ENCODE measurements around the gene SELPLG. TPM values are rescaled to one million over a fixed set of nuclear protein-coding genes. Genes with fewer than 3 reads are reported as not detected.

The SELPLG gene, protein sequence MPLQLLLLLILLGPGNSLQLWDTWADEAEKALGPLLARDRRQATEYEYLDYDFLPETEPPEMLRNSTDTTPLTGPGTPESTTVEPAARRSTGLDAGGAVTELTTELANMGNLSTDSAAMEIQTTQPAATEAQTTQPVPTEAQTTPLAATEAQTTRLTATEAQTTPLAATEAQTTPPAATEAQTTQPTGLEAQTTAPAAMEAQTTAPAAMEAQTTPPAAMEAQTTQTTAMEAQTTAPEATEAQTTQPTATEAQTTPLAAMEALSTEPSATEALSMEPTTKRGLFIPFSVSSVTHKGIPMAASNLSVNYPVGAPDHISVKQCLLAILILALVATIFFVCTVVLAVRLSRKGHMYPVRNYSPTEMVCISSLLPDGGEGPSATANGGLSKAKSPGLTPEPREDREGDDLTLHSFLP
- 1 to 10 TPM; 2.1 to 6.0 (median 2.8) TPM for total RNA-seq

DNA sequence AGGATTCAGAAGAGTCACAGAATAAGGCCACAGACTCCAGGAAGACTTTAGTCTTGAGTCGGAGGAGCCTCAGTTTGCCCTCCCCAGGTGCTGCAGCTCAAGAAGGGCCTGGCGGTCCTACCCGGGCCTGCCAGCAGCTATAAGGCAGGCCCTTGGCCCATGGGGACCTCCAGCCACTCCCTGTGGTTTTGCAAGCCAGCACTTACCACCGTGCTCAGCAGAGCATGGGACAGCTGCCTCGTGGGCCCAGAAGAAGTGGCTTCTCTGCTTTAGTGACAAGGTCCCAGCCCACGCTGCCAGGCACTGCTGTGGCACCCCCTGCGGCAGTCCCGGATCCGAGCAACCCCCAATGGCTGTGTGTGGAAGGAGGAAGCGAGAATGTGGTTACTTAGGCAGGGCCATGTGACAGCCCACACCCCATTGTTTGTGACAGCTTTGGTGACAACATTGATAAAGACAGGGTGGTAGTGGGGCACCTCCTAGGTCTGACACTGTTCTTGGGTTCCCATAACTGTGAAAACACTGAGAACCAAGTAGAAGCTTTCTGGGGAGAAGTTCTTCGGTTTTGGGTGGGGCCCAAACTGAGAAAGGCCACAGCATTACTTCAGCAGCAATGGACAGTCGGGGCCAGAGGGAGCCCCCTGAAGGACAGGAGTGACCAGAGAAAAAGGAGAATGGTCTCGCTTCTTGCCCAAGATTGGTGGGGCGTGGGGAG, at the start of gene SELPLG:
Gene SELPLG (minus strand): TSS at position 361 of the 715 bp plus-strand sequence. CDS start 9,587 bp downstream, outside the sequence.
- no peaks in the 10 kb centered on the region for H3K36me3 ChIP-seq
- 41 to 70% methylated on average over 8 to 14 of the region's 14 CpGs for WGBS, 2 donors
- peak within 1 kb of the TSS in 2 of 3 donors; percentile 29 to 64 for H3K27ac ChIP-seq
- peaks cover 0 to 54% of the 10 kb centered on the region in 2 donors for H3K4me1 ChIP-seq
- intact Hi-C loops (cut with DNase I) = no loop called here
- no peaks in the 10 kb centered on the region for H3K27me3 ChIP-seq
- no peak within 1 kb of the TSS for H3K4me3 ChIP-seq (replicated peaks in 1 of 3)
- TF ChIP-seq, protein P1, sequence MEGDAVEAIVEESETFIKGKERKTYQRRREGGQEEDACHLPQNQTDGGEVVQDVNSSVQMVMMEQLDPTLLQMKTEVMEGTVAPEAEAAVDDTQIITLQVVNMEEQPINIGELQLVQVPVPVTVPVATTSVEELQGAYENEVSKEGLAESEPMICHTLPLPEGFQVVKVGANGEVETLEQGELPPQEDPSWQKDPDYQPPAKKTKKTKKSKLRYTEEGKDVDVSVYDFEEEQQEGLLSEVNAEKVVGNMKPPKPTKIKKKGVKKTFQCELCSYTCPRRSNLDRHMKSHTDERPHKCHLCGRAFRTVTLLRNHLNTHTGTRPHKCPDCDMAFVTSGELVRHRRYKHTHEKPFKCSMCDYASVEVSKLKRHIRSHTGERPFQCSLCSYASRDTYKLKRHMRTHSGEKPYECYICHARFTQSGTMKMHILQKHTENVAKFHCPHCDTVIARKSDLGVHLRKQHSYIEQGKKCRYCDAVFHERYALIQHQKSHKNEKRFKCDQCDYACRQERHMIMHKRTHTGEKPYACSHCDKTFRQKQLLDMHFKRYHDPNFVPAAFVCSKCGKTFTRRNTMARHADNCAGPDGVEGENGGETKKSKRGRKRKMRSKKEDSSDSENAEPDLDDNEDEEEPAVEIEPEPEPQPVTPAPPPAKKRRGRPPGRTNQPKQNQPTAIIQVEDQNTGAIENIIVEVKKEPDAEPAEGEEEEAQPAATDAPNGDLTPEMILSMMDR (IDR thresholded peaks at IDR 0.05) = peak in 1 of 6 experiments; percentile 16
- no peak for TF ChIP-seq POLR2A (IDR thresholded peaks at IDR 0.05)
- no peaks in the 10 kb centered on the region for H3K9me3 ChIP-seq
- peak; percentile 73 to 75 for DNase-seq

DNA sequence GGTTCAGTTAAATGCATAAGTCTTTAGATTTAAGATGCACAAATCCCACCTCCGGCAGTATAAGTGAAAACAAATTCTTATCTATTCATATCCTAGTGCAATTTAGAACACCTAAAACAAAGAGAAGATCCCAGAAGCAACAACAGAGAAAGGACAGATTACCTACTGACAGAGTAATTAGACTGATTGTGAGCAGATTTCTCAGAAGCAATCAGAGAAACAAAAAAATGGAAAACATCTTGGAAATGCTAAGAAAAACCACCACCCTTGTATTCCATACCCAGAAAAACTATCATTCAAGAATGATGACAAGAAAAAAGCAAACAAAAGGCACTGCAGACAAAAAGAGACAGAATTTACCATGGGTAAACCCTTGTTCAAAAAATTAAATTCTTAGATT, 47.6 kb upstream of the SELPLG start:
- Histone ChIP-seq H3K27me3 (no peaks in the 10 kb centered on the region), H3K27ac (no peak overlapping the region), H3K4me3 (replicated peaks in 1 of 3) (no peak overlapping the region), H3K4me1 (peaks cover 14 to 18% of the 10 kb centered on the region in 2 donors), H3K9me3 (no peaks in the 10 kb centered on the region), H3K36me3 (peaks cover 0 to 3% of the 10 kb centered on the region in 2 donors)
- TF ChIP-seq POLR2A (IDR thresholded peaks at IDR 0.05) = no peak
- TF ChIP-seq, protein P1 (IDR thresholded peaks at IDR 0.05) = no peak
- WGBS, 2 donors = 96 to 98% methylated on average over 1 of the region's 1 CpG
- no peak for DNase-seq
- intact Hi-C loops (cut with DNase I) = no loop called here

DNA sequence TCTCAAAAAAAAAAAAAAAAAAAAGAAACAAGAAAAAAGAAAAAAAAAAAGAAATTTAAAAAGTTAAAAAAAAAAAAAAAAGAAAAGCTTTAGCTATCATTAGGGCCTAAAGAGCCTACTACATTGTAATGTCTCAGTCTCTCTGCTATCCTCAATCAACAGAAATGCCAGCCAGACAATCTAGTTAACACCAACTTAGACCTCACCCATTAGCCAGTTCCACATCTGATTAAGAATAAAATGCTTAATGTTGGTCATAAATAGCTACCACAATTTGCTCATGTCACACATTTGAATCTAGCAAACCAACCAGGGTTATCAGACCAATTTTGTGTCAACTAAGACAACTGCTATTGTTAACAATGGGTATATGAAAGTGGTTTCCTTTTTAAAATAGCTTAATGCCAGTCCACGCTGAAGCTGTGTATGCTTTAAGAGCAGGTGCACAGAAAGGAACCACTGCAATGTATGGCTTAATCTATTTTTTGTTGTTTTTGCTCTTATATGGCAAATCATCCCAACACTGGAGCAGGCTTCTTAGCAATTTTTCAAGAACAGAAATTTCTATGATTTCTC, 45.5 kb upstream of the SELPLG start:
- peaks cover 0 to 3% of the 10 kb centered on the region in 2 donors for H3K36me3 ChIP-seq
- no peak for TF ChIP-seq POLR2A (IDR thresholded peaks at IDR 0.05)
- TF ChIP-seq, protein P1 (IDR thresholded peaks at IDR 0.05) = no peak
- no peak for DNase-seq
- no peaks in the 10 kb centered on the region for H3K9me3 ChIP-seq
- H3K27ac ChIP-seq = no peak overlapping the region
- 90 to 96% methylated on average over 1 of the region's 1 CpG for WGBS, 2 donors
- intact Hi-C loops (cut with DNase I) = no loop called here
- no peak overlapping the region for H3K4me3 ChIP-seq (replicated peaks in 1 of 3)
- no peaks in the 10 kb centered on the region for H3K27me3 ChIP-seq
- H3K4me1 ChIP-seq = no peaks in the 10 kb centered on the region

DNA sequence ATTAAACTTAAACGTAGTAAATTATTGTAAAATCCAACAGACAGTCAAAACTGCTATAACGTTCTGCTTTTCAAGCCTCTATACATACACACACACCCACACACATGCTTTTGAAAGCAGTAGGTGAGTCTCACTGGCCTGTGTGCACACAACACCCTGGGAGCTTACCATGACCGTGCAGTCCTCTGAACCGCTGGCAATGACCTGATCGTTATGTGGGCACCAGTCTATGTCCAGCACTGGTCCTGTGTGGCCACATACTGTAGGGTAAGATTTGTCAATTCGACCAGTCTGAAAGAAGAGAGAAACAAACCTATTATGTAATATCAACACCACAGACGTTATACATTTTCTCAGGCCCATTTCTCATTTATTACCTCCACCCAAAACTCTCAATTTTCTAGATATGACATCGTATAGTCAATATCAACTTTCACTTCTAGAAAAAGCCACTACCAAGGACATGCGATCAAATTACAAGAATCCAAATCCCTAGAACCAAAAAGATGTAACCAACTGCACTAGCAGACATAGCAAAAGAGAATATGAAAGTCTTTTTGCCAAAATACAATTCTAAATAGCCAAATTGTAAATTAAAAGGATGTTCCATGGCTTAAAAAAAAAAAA, 44.5 kb upstream of the SELPLG start:
- TF ChIP-seq, protein P1 (IDR thresholded peaks at IDR 0.05) = no peak
- Histone ChIP-seq H3K36me3 (peaks cover 0 to 3% of the 10 kb centered on the region in 2 donors), H3K4me3 (replicated peaks in 1 of 3) (no peak overlapping the region), H3K4me1 (no peaks in the 10 kb centered on the region), H3K27me3 (no peaks in the 10 kb centered on the region), H3K27ac (no peak overlapping the region), H3K9me3 (no peaks in the 10 kb centered on the region)
- peak in 1 of 2 donors; percentile 8 for DNase-seq
- intact Hi-C loops (cut with DNase I) = no loop called here
- 88% methylated on average over 9 of the region's 9 CpGs for WGBS, 2 donors
